Measurements from ENCODE around the gene KIF17.

KIF17 gene

GRCh38 chr1:20616847-20617487, 100.8 kb downstream of the KIF17 start:
- DNase-seq, result no peak

DNA sequence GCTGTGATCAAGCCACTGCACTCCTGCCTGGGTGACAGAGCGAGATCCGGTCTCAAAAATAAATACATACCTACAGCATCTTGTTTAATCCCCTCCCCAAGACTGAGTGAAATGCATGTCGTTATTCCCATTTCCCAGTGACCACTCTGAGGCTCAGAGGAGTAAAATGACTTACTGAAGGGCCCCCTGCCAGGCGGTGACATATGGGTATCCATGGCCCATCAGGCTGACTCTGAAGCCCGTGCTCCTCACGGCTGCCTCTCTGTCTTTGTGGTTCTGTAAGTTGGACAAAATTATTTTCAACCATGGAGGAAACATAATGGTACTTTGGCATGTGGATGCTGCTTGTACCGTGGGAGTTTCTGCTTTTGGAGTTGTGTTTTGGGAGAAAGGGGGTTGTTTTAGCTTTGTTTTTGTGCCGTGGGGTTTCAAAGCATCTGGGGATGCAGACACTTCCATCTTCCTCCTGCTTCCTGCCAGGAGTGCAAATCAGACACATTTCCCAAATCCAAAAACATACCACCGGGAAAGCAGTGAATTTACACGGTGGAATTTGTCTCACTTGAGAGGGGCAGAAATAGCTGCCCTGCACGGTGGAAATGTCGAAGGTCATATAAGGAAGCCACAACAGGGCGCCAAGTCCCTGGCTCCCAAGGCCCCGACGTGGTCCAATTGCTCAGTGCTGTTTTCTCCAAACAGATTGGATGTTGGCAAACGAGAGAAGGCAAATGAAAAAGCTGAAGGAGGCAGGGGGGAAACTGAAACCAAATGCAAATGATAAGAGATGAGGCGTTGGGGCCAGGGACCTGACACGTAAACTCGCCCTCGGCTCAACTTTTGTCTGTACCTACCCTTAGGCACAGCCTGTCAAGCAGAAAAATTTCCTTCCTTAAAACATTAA, 101.6 kb downstream of the KIF17 start:
- no peak for DNase-seq

DNA sequence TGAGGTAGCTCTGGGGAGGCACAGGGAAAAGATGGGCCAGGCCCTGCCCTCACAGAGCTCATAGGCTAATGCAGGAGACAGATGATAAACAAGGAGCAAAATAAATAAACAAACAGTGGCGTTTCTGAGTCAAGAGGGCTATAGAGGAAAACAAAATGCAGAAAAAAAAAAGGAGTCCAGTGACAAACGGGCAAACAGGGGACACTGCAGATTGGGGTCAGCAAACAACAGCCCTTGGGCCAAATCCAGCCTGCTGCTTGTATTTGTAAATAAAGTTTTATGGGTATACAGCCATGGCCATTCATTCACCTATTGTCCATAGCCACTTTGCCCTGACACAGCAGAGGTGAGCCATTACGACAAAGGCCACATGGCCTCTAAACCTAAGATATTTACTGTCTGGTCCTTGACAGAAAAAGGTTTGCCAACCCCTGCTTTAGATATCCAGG, 103.7 kb downstream of the KIF17 start:
- no peak for DNase-seq

Measured in activated CD8-positive, alpha-beta memory T cell treated with anti-CD3 and anti-CD28 coated beads, Interleukin-2, amount 50 U/mL, for 48 hours (primary cell).